K562 (cell line): Measurements from ENCODE around the gene UPF2. TPM values are rescaled to one million over a fixed set of nuclear protein-coding genes. Genes with fewer than 3 reads are reported as not detected.
A peak's percentile ranks its signal among the peaks of the same experiment; 100 is the strongest.

ENCODE experiments used
- BRD4 ChIP-seq: fragments of 200-600 bp; sonication (generic); IDR thresholded peaks from 2 replicates; pipeline ENCODE4 v1.6.1; 2017; ENCODE audit warnings: inconsistent platforms
- EGR1 ChIP-seq: fragments of 450-650 bp; conservative IDR thresholded peaks from 2 replicates; pipeline ENCODE4 v1.6.1; 2017; ENCODE audit warnings: mild to moderate bottlenecking
- MEF2A ChIP-seq: IDR thresholded peaks from 2 replicates; pipeline ENCODE4 v1.6.1; 2011; ENCODE audit warnings: low read depth, mild to moderate bottlenecking, low read length, moderate library complexity; ENCODE audit not compliant: control insufficient read depth
- NCOR1 ChIP-seq: fragments of 450-650 bp; IDR thresholded peaks from 2 replicates; pipeline ENCODE4 v1.6.1; 2016; ENCODE audit warnings: mild to moderate bottlenecking, moderate library complexity
- POLR2H ChIP-seq: IDR thresholded peaks from 2 replicates; pipeline ENCODE4 v1.6.1; 2016; ENCODE audit warnings: missing genetic modification characterization, low read depth, mild to moderate bottlenecking, control low read depth, missing compliant biosample characterization, moderate library complexity
- TSHZ1 ChIP-seq: fragments of 250-450 bp; sonication (Bioruptor Pico); IDR thresholded peaks from 2 replicates; pipeline ENCODE4 v1.4.0; 2020; ENCODE audit warnings: mild to moderate bottlenecking, moderate library complexity
- VEZF1 ChIP-seq: fragments of 200-800 bp; sonication (Bioruptor generic); IDR thresholded peaks from 2 replicates; pipeline ENCODE4 v1.6.1; 2017; ENCODE audit warnings: missing genetic modification characterization, missing compliant biosample characterization
- ZC3H4 ChIP-seq: sonication (generic); formaldehyde crosslinking; IDR thresholded peaks from 2 replicates; pipeline ENCODE4 v1.9.0; 2021; ENCODE audit warnings: missing genetic modification reagents, borderline replicate concordance
- ZNF518B ChIP-seq: fragments of 250-450 bp; sonication (Bioruptor Pico); IDR thresholded peaks from 2 replicates; pipeline ENCODE4 v1.5.0; 2021; ENCODE audit warnings: mild to moderate bottlenecking, moderate library complexity
- ZNF609 ChIP-seq: sonication (generic); formaldehyde crosslinking; IDR thresholded peaks from 2 replicates; pipeline ENCODE4 v1.8.1; 2023; ENCODE audit warnings: missing genetic modification reagents, mild to moderate bottlenecking, borderline replicate concordance
- polyA plus RNA-seq, 8 experiments: library from polyadenylated mRNA; depleted of rRNA in 4 of 8; stranded (reverse) in 5 of 8; unstranded in 3 of 8; fragments of >200 nt; fragmentation: Nextera tagmentation in 2 of 8; fragmentation: Illumina TruSeq in 1 of 8; extraction: Ambion mirVana in 2 of 8; extraction: Trizol in 1 of 8; gene quantifications; 2 replicates each; pipeline versions ENCODE4 v1.2.1 to v1.2.3, GENCODE V29; 2011 to 2014; ENCODE audit warnings: inconsistent platforms in 1 of 8, missing spikeins in 1 of 8
- total RNA-seq, 7 experiments: library from RNA; depleted of rRNA in 6 of 7; stranded (reverse); fragments of >200 nt in 6 of 7; fragmentation: Illumina TruSeq in 2 of 7; extraction: Trizol in 2 of 7; gene quantifications; 2 replicates each; pipeline versions ENCODE4 v1.2.1 to v1.2.3, GENCODE V29; 2011 to 2021; ENCODE audit warnings: low replicate concordance in 1 of 7

Gene UPF2
- total and polyA plus RNA-seq, 9 of the 15 experiments (the other 6 are each of a cell fraction or from before 2014, with no cell fraction given) = 13.9 to 37.7 (median 23.7) TPM

GRCh38 chr10:11986593-11987216, 55.9 kb downstream of the UPF2 start (continued):
- no peak for TF ChIP-seq TSHZ1 (CRISPR knock-in tag)
- TF ChIP-seq ZNF609 (CRISPR knock-in tag) = no peak
- no peak for TF ChIP-seq MEF2A
- TF ChIP-seq ZNF518B (CRISPR knock-in tag) = no peak
- no peak for TF ChIP-seq EGR1
- no peak for TF ChIP-seq POLR2H (tag)
- TF ChIP-seq ZC3H4 (CRISPR knock-in tag) = no peak
- TF ChIP-seq VEZF1 = 0 out of 2 replicates have a peak, but pooled peaks have one; percentile 22
- TF ChIP-seq NCOR1 = 0 out of 2 replicates have a peak, but pooled peaks have one; percentile 4
- TF ChIP-seq BRD4 = no peak
